Measurements from ENCODE around the gene CCT2.

- TF ChIP-seq CTCF (IDR thresholded peaks at IDR 0.05), result no peak
- TF ChIP-seq POLR2AphosphoS5 (IDR thresholded peaks at IDR 0.05; ENCODE audit: low read depth, low read length), result no peak
- no peak for TF ChIP-seq TCF7L2 (IDR thresholded peaks at IDR 0.05; ENCODE audit: low read depth, low read length)
These were observed 29.8 kb upstream of the CCT2 start for GRCh38 chr12:69555461-69555860.
